Esophagus squamous epithelium (tissue), 4 donors: Measurements from ENCODE around the gene TCN2.

Source experiments
- CTCF ChIP-seq, 6 experiments: fragments of 450-650 bp in 4 of 6; fragments of 200-600 bp in 2 of 6; sonication (generic) in 2 of 6; IDR thresholded peaks; one replicate each; pipeline ENCODE4 v1.5.1; 2016 to 2019; ENCODE audit warnings: antibody characterized with exemption in 6 of 6, mild to moderate bottlenecking in 4 of 6, moderate library complexity in 4 of 6
- POLR2A ChIP-seq, 4 donors: fragments of 450-650 bp; IDR thresholded peaks; one replicate each; pipeline ENCODE4 v1.6.1; 2017; ENCODE audit warnings: antibody characterized with exemption in 4 of 4, mild to moderate bottlenecking in 4 of 4, moderate library complexity in 3 of 4

- no peak for TF ChIP-seq CTCF (IDR thresholded peaks at IDR 0.05)
- TF ChIP-seq POLR2A (IDR thresholded peaks at IDR 0.05), result no peak
Observed at GRCh38 chr22:30598986-30599385, 8.0 kb upstream of the TCN2 start.
